ENCODE measurements around the gene MPHOSPH9.
"Not testable (repeated sequence)": the region's sequence is repeated elsewhere in the genome, so short reads cannot be mapped to it uniquely, and the experiment has no call there.

MPHOSPH9 gene

DNA sequence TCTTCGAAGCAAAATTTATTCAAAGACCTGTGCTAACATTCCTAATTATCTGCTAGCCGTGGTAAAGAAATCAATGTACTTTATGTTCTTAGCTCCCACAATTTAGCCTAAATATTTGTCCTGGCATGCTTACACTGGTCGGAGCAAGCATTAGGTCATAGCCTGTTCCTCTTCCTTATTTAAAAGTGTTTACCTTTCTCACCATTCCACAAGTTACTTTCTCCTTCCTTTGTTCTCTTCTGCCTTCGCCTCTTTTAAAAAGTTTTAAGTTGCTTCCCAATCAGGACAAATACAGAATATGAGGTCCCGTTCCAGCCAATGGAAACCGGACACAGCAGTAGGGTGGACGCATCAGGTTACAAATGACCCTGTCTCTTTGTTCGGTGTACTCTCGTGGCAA lies 27.1 kb upstream of the MPHOSPH9 start:
- no peak for DNase-seq (ENCODE audit: low spot score)

DNA sequence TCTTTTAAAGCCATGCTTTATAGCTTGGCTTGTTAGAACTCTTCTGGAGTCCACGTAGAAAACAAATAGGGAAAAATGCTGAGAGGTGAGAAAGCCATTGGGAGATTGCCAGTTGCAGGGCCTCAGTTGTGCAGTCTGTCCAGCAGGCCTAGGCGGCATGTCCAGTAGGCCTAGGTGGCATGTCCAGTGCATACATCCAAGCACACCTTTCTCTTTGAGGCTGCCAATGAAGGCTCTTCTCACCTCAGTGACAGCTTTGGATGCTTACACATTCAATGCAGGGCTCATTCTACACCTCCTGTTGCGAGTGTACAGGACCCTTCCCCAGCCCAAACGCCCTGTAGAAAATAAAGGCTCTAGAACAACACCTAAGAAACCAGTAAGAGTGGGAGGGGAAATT lies 25.7 kb upstream of the MPHOSPH9 start:
- no peak for DNase-seq (ENCODE audit: low spot score)

DNA sequence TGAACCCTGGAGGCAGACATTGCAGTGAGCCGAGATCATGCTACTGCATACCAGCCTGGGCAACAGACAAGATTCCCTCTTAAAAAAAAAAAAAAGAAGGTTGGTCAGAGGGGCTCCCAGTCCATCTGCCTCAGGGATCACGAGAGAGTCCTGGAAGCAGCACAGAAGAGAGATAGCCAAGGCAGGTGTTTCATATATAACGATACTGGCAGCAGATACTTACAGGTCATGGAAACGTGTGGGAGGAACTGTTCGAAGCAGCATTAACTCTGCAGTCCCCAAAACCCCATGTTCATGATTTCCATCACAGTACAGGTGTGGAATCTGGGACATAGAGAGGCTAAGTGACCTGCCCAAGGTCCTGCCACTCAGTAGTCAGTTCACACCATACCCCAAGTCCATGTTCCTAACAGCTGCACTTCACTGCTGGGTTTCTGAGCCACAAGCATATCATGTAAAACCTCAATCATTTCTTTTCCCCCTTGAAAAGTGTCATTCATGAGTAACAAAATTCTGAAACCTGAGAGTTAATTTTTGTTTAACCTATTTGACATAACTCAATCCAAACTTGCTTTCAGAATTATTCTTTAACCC lies 22.0 kb upstream of the MPHOSPH9 start:
- DNase-seq (ENCODE audit: low spot score): no peak

DNA sequence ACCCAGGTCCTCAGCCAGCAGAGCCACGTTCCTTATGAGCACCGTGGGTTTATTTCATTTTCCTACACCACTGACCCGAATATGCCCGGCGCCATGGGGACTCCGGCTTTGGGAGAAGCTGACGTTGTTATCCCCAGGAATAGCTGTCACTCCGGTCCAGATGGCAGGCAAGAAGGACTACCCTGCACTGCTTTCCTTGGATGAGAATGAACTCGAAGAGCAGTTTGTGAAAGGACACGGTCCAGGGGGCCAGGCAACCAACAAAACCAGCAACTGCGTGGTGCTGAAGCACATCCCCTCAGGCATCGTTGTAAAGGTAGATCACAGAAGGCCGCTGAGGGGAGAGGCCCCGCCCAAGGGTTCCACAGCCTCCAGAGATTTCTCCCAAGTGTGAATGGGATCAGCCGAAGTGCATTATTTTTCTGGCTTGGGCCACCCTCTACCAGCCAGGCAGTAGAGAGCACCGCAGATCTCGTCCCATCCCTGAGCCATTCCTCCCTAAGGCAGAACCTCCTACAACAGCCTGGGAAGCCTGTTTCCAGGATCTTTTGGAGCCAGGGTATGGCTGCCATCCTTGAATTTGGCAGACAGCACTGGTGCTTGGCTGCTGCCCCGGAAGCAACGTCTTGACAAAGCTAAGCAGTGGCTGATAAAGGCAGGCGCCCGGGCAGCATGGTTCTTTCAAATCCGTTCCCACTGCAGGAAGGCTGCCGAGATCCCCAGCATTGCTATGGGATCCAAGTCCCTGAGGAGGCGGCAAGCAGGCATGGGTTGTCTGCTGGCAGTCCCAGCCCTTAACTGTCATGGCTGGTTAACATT lies 20.9 kb upstream of the MPHOSPH9 start:
- no peak for DNase-seq (ENCODE audit: low spot score)

DNA sequence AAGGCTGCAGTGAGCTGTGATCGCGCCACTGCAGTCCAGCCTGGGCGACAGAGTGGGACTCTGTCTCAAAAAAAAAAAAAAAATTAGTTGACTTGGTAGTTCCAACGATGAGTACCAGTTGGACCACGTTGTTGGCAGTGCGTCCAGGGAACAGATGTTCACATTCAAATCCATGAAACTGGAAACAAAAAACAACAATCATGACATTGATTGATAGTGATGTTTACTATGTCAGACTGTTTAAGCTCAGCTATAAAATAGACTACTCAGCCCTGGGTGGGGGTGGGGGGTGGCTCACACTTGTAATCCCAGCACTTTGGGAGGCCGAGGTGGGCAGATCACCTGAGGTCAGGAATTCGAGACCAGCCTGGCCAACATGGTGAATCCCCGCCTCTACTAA lies 19.4 kb upstream of the MPHOSPH9 start:
- not testable (repeated sequence) for DNase-seq (ENCODE audit: low spot score)

DNA sequence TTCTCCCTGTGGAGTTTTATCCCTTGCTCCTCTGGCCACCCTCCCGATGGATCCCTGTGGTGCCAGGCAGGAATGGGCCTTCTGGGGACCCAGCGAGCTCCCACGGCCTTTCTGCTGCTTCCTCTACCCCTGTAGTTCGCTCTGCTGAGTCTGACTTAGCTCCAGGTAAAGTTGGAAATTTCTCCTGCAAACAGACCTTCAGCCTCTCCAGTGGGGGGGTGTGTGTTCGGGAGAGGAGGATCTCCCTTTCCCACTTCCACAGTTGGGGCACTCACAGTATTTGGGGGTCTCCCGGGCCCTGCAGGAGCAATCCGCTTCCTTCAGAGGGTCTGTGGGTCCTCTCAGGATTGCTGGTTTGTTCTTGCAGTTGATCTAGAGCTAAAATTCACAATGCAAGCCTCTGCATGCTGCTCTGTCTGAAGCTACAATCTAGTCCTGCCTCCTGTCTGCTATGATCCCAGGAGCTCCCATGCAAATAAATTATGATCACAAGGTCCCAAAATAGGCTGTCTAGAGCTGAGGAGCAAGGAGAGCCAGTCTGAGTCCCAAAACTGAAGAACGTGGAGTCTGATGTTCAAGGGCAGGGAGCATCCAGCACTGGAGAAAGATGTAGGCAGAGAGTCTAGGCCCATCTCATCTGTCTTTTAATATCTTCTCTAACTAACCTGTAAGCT lies 18.6 kb upstream of the MPHOSPH9 start:
- DNase-seq (ENCODE audit: low spot score): no peak

DNA sequence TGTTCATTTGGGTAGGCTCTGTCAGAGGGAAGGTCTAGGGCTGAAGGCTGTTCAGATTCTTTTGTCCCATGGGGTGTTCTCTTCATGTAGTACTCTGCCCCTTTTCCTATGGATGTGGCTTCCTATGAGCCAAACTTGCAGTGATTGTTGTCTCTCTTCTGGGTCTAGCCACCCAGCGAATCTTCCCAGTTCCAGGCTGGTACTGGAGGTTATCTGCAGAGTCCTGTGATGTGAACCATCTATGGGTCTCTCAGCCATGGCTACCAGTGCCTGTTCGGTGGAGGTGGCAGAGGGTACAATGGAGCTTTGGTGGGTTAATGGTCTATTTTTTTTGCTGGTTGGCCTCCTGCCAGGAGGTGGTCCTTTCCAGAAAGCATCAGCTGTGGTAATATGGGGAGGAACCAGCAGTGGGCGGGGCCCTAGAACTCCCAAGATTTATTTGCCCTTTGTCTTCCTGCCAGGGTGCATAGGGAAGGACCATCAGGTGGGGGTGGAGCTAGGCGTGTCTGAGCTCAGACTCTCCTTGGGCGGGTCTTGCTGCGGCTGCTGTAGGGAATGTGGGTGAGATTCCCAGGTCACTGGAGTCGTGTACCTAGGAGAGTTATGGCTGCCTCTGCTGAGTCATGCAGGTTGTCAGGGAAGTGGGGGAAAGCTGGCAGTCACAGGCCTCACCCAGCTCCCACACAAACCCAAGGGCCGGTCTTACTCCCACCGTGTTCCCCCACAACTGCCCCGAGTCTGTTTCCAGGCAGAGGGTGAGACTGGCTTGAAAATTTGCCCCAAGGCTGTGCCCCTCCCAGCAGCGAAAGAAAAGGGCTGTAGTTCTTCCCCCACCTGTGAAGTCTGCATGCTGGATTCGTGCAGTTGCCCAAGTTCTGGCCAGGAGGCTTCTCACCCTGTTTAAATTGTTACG lies 17.8 kb upstream of the MPHOSPH9 start:
- no peak for DNase-seq (ENCODE audit: low spot score)

DNA sequence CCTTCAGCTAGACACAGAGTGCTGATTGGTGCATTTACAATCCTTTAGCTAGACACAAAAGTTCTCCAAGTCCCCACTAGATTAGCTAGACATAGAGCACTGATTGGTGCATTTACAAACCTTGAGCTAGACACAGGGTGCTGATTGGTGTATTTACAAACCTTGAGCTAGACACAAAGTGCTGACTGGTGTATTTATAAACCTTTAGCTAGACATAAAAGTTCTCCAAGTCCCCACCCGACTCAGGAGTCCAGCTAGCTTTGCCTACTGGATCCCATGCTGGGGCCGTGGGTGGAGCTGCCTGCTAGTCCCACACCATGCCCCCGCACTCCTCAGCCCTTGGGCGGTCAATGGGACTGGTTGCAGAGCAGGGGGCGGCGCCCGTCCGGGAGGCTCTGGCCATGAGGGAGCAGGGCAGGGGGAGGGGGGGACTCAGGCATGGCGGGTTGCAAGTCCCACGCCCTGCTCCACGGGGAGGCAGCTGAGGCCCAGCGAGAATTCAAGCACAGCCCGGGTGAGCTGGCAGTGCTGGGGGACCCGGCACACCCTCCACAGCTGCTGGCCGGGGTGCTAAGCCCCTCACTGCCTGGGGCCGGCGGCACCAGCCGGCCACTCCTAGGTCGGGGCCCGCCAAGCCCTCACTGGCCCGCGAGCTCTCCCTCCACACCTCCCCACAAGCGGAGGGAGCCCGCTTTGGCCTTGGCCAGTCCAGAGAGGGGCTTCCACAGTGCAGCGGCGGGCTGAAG lies 16.2 kb upstream of the MPHOSPH9 start:
- DNase-seq (ENCODE audit: low spot score): not testable (repeated sequence)

DNA sequence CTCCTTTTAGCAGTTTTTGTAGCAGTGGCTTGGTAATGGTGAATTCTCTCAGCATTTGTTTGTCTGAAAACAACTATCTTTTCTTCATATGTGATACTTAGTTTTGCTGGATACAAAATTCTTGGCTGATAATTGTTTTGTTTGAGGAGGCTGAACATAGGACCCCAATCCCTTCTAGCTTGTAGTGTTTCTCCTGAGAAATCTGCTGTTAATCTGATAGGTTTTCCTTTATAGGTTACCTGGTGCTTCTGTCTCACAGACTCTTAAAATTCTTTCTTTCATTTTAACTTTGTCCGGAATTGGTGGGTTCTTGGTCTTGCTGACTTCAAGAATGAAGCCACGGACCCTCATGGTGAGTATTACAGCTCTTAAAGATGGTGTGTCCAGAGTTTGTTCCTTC lies 15.2 kb upstream of the MPHOSPH9 start:
- DNase-seq (ENCODE audit: low spot score): not testable (repeated sequence)

DNA sequence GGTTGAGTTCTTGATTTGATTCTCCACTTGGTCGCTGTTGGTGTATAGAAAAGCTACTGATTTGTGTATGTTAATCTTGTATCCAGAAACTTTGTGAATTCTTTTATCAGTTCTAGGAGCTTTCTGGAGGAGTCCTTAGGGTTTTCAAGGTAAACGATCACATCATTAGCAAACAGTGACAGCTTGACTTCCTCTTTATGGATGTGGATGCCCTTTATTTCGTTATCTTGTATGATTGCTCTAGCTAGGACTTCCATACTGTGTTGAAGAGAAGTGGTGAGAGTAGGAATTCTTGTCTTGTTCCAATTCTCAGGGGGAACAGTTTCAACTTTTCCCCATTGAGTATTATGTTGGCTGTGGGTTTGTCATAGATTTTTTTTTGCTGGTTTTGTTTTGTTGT lies 12.7 kb upstream of the MPHOSPH9 start:
- DNase-seq (ENCODE audit: low spot score): no peak

DNA sequence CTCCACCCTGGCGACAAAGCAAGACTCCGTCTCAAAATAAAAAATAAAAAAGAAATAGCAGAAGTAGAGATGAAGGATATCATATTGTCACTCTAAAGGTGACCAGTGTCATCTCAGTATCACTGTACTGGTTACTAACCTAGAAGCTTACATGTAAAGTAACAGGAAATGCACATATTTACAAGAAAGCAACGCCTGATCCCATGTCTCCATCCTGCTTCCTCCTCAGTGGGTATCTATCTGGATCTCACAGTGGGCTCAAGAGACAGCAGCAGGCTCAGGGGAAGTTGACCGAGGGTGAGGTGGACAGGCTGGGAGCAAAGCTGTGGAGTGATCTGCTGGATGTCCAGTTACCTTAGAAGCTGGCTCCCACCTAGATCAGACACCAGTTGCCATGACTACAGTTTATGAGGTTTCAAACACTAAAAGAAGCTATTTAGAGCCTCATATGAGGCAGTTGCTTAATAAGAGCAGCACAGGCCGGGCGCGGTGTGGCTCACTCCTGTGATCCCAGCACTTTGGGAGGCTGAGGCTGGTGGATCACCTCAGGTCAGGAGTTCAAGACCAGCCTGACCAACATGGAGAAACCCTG lies 10.8 kb upstream of the MPHOSPH9 start:
- DNase-seq (ENCODE audit: low spot score): no peak

DNA sequence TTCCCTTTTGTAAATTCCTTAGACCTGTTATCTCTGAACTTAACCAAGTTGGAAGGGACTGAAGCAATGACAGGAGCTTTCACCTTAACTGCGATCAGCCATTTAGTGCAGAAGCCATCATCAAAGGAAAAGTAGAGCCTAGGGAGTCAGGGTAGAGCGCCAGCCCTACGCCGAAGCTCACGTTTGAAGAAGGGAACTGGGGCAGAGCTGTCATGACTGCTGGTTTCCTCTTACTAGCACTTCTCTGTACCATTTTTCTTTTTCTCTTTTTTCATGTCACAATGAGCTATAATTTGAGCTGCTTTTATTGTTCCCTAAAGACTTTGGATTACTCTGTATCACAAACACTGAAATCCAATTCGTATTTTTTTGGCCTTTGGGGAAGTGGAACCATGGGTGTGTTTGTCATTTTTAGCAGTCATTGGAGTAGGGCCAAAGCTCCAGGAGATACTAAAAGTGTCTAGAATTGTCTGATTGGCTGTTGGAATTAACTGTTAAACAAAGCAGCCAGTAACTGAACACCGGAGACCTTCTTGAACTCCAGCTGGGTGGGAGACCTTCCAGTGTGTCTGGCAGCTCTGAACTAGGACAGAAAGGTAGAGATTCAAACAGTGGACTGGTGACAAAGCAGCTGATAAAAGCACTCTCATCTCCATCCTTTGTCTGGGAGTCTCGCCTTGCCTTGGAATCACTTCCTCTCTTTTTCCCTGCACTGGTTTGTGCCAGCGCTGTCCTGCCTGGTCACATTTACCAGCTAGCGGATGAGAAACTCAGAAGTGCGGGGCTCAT lies 9.4 kb upstream of the MPHOSPH9 start:
- DNase-seq (ENCODE audit: low spot score): no peak

DNA sequence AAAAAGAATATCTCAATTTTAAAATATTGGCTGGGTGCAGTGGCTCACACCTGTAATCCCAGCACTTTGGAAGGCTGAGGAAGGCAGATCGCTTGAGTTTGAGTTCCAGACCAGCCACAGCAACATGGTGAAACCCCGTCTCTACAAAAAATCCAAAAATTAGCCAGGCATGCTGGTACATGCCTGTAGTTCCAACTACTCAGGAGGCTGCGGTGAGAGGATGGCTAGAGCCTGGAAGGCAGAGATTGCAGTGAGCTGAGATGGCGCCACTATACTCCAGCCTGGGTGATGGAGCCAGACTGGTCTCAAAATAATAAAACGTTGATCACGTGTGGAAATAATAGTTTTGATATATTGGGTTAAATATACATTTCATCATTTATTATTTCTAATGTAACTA lies 6.0 kb upstream of the MPHOSPH9 start:
- no peak for DNase-seq (ENCODE audit: low spot score)

DNA sequence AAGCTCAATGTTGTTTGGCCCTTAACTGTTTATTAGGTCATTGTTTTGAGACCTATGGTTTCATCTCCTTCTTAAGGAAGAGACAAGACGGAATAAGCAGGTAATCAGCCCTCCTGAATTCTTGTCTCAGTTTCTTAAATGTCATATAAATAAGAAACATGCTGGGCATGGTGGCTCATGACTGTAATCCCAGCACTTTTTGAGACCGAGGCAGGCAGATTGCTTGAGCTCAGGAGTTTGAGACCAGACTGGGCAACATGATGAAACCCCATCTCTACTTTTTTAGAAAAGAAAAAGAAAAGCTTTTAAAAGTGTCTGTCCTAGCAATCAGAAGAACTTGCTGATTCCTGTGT lies 5.4 kb upstream of the MPHOSPH9 start:
- no peak for DNase-seq (ENCODE audit: low spot score)

DNA sequence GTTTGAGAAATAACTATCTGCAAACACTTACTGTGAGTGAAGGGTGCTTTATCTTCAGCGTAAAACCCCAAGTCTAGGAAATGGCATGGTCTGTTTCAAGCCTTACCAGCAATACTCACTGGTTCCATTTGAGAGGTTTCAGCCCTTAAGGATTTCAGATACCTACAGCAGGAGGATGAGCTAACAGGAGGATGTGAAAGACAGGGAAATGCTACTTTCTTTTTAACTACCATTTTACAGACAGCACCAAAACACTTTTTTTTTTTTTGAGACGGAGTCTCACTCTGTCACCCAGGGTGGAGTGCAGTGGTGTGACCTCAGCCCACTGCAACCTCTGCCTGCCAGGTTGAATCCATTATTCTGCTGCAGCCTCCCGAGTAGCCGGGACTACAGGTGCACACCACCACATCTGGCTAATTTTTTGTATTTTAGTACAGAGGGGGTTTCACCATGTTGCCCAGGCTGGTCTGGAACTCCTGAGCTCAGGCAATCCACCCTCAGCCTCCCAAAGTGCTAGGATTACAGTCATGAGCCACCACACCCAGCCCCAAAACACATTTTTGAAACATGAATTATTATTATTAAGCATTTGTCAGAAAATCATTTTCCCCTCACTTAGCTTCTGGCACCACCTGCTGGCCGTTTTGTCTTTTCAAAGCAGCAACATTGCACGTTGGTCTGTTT lies 4.8 kb upstream of the MPHOSPH9 start:
- DNase-seq (ENCODE audit: low spot score): peak; percentile 83

DNA sequence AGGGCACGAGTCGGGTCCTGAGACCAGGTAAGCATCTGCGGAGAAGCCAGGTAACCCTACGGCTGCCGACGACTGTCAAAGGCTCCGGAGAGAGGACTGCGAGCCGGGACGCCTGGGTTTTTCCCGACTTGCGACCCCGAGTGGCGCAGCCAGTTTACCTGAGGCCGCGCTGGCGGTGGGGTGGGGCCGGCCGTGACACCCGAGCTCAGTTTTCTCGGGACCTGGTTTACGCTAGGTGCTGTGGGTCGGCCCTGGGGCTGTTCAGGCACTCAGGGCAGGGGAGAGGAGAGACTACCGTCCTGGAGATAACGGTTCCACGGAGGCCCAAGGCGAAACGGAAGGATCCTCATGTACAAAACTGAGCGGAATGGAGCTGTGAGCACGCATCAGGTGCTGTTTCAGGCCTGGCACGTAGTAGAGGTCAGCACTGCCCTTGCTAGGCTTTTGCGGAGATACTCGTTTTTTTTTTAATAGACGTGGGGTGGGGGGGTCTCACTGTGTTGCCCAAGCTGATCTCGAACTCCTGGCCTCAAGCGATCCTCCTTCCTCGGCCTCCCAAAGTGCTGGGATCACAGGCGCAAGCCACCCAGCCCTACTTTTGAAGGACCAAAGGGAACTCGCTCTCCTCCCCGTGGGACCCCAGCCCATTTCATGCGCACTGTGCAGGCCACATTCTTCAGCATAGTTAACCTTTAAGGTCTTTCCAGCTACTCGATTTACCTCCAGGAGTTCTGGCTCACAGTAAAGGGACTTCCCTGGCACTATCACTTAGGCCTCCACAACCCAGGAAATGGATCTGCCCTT lies 766 bp upstream of the MPHOSPH9 start:
- peak; percentile 24 for DNase-seq (ENCODE audit: low spot score)

DNA sequence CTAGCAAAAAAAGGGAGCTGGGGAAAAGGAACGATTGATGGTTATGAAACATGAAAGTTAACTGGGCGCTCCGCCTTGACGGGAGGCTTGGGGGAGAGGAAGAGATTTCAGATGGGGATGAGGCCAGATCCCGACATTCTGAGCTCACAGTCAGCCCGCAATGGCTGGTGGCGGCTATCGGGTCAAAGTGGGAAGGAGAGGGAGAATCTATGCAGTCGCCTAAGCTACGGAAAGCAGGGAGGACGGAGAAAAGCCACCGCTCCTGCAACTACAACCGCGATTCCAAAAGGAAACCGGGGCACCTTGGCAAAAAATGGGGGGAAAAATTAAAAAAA lies 502 bp downstream of the MPHOSPH9 start:
- no peak for DNase-seq (ENCODE audit: low spot score)

DNA sequence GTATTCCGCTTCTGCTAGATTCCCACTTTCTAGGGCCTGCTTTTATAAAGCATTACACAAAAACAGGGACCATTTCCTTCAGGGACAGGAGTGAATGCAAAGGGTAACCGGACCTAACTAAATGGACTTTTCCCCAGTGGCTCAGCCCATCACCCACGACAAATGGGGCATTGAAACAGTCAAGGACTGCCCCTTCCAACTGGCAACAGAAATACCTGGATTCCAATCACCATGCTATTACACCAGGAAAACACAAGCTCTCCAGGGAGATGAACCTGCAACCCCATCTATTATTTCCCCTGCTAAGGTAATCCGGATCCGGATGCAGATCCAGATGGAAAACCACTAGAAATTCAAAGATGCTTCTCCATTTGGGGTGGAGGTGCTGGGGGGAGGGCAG lies 1.0 kb downstream of the MPHOSPH9 start:
- DNase-seq (ENCODE audit: low spot score): no peak

DNA sequence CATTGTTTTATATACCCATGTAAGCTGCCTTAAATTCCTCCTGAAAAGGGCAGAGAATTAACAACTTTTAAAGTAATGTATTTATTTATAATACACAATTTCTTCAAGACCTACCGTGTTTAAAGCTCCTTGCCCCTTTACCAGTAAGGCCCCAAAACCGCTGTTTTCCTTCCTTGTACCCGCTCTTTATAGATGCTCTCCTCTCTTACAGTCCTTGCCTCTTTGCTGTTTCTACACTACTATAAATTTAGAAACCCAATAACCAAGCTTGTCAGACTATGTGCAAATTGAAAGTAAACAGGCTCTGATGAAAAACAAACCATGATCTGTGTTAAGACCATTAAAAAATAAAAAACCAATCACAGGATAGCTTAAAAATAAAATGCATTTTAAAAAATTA lies 3.9 kb downstream of the MPHOSPH9 start:
- DNase-seq (ENCODE audit: low spot score): no peak
